HepG2 (cell line): ENCODE measurements around the gene DNAAF1. TPM values are rescaled to one million over a fixed set of nuclear protein-coding genes. Genes with fewer than 3 reads are reported as not detected.

Experiments
- ATAC-seq: fragments of 200-7000 bp; cut with Tn5 transposase; 3 replicates; pipeline ENCODE4 v1.9.1; 2020; ENCODE audit warnings: mild to moderate bottlenecking, moderate library complexity
- BruUV-seq: library from RNA; stranded (reverse); fragments of 400-500 nt; replicated peaks from 2 replicates; lab custom pipeline; 2021; lab: Mats Ljungman, UMichigan
- CTCF ChIA-PET: fragments of 300-600 bp; formaldehyde crosslinking; extraction: SDS; loops from one replicate; lab custom pipeline; 2021; ENCODE audit warnings: low total read pairs, inconsistent platforms, low intra/inter-chr PET ratio; lab: Yijun Ruan, JAX
- POLR2A ChIA-PET: fragments of 350-600 bp; sonication (Branson Sonifier 250); formaldehyde crosslinking; loops from one replicate; lab custom pipeline; 2020; ENCODE audit warnings: antibody characterized with exemption, inconsistent platforms; lab: Yijun Ruan, JAX
- DNase-seq: peaks from one replicate; pipeline ENCODE4 v3.0.0-alpha.2; 2015; ENCODE audit warnings: low spot score
- FAIRE-seq: peaks from 3 replicates; lab custom pipeline; 2011; peaks lifted over from hg19 to GRCh38; lab: Jason Lieb, UNC
- H2AFZ ChIP-seq: one replicate; pipeline ENCODE4 v1.6.1; 2011; ENCODE audit warnings: low read length, inconsistent platforms
- H3K27ac ChIP-seq: fragments of 300-600 bp; 3 replicates; pipeline ENCODE4 v1.8.0; 2011; ENCODE audit warnings: mixed run types, mild to moderate bottlenecking, mixed read lengths, low read length, inconsistent platforms; ENCODE audit not compliant: insufficient read depth; ENCODE audit errors: extremely low read length
- H3K27me3 ChIP-seq, 2 experiments: fragments of 200-600 bp in 1 of 2; 2 replicates in 1 of 2; 3 replicates in 1 of 2; pipeline versions ENCODE4 v1.6.0 to v1.8.0; 2011; ENCODE audit warnings: low read length in 2 of 2, mild to moderate bottlenecking in 2 of 2, moderate library complexity in 2 of 2, inconsistent platforms in 1 of 2; ENCODE audit not compliant: insufficient read depth in 2 of 2, control insufficient read depth in 1 of 2
- H3K36me3 ChIP-seq, 2 experiments: fragments of 200-600 bp in 1 of 2; replicated peaks in 1 of 2; 2 replicates in 1 of 2; 3 replicates in 1 of 2; pipeline versions ENCODE4 v1.5.1 to v1.8.0; 2011; ENCODE audit warnings: low read length in 2 of 2, inconsistent platforms in 1 of 2; ENCODE audit not compliant: insufficient read depth in 2 of 2, control insufficient read depth in 1 of 2
- H3K4me1 ChIP-seq: 2 replicates; pipeline ENCODE4 v1.5.1; 2012; ENCODE audit warnings: low read length, inconsistent platforms; ENCODE audit not compliant: insufficient read depth
- H3K4me2 ChIP-seq: 2 replicates; pipeline ENCODE4 v1.6.0; 2011; ENCODE audit warnings: low read depth, low read length, inconsistent platforms
- H3K4me3 ChIP-seq, 3 experiments: fragments of 200-600 bp in 1 of 3; sonication (generic), shearing (Covaris generic) in 1 of 3; replicated peaks in 1 of 3; 2 replicates each; pipeline ENCODE4 v1.5.1; 2011 to 2016; ENCODE audit warnings: low read length in 3 of 3, inconsistent platforms in 2 of 3, low read depth in 2 of 3, mild to moderate bottlenecking in 2 of 3, control low read depth in 1 of 3, mixed read lengths in 1 of 3; ENCODE audit not compliant: insufficient read depth in 1 of 3
- H3K79me2 ChIP-seq: one replicate; pipeline ENCODE4 v1.6.1; 2011; ENCODE audit warnings: low read length, inconsistent platforms; ENCODE audit not compliant: insufficient read depth
- H3K9ac ChIP-seq: 2 replicates; pipeline ENCODE4 v1.6.0; 2011; ENCODE audit warnings: mild to moderate bottlenecking, low read depth, low read length, inconsistent platforms; ENCODE audit not compliant: insufficient read depth
- H3K9me3 ChIP-seq: 2 replicates; pipeline ENCODE4 v1.5.1; 2012; ENCODE audit warnings: mild to moderate bottlenecking, low read length
- H4K20me1 ChIP-seq: 2 replicates; pipeline ENCODE4 v1.6.0; 2011; ENCODE audit warnings: inconsistent platforms, mild to moderate bottlenecking, low read length, moderate library complexity; ENCODE audit not compliant: insufficient read depth
- ARHGAP35 ChIP-seq: sonication (generic); formaldehyde crosslinking; IDR thresholded peaks from 2 replicates; pipeline ENCODE4 v1.9.0; 2022; ENCODE audit warnings: mild to moderate bottlenecking, inconsistent platforms, moderate library complexity, missing genetic modification reagents, borderline replicate concordance
- ATF5 ChIP-seq: sonication (generic); formaldehyde crosslinking; IDR thresholded peaks from 2 replicates; pipeline ENCODE4 v1.4.0; 2020; ENCODE audit warnings: mild to moderate bottlenecking, low read depth, missing genetic modification reagents
- CBX5 ChIP-seq: sonication (generic); formaldehyde crosslinking; IDR thresholded peaks from 2 replicates; pipeline ENCODE4 v1.4.0; 2020; ENCODE audit warnings: missing genetic modification reagents, borderline replicate concordance
- CENPBD1 ChIP-seq: sonication (generic); formaldehyde crosslinking; IDR thresholded peaks from 2 replicates; pipeline ENCODE4 v1.8.0; 2022; ENCODE audit warnings: missing genetic modification reagents, low read depth, mild to moderate bottlenecking, borderline replicate concordance
- E2F1 ChIP-seq: sonication (generic); formaldehyde crosslinking; IDR thresholded peaks from 2 replicates; pipeline ENCODE4 v1.5.0; 2020; ENCODE audit warnings: missing genetic modification reagents
- HNRNPH1 ChIP-seq: fragments of 200-400 bp; formaldehyde crosslinking; optimal IDR thresholded peaks from 2 replicates; pipeline ENCODE3; 2017; ENCODE audit warnings: mild to moderate bottlenecking, low read depth, low read length
- TCF12 ChIP-seq, 2 experiments: fragments of 450-650 bp in 1 of 2; sonication (generic) in 1 of 2; formaldehyde crosslinking in 1 of 2; IDR thresholded peaks; 2 replicates each; pipeline versions ENCODE4 v1.6.1 to v1.8.0; 2017 to 2022; ENCODE audit warnings: antibody characterized with exemption in 1 of 2, mild to moderate bottlenecking in 1 of 2, missing genetic modification reagents in 1 of 2, moderate library complexity in 1 of 2
- TEAD3 ChIP-seq: optimal IDR thresholded peaks from 2 replicates; pipeline ENCODE3; 2016; ENCODE audit warnings: borderline replicate concordance
- TGIF2 ChIP-seq: IDR thresholded peaks from 2 replicates; pipeline ENCODE4 v1.6.1; 2016; ENCODE audit warnings: control low read depth, missing compliant biosample characterization
- TOE1 ChIP-seq: sonication (generic); formaldehyde crosslinking; IDR thresholded peaks from 2 replicates; pipeline ENCODE4 v1.4.0; 2020; ENCODE audit warnings: mild to moderate bottlenecking, missing genetic modification reagents
- ZFP41 ChIP-seq: sonication (generic); formaldehyde crosslinking; IDR thresholded peaks from 2 replicates; pipeline ENCODE4 v1.4.0; 2020; ENCODE audit warnings: mild to moderate bottlenecking, missing genetic modification reagents, borderline replicate concordance
- ZMAT3 ChIP-seq: sonication (generic); formaldehyde crosslinking; conservative IDR thresholded peaks from 2 replicates; pipeline ENCODE4 v1.7.0; 2021; ENCODE audit warnings: missing genetic modification reagents
- ZNF317 ChIP-seq: sonication (generic); formaldehyde crosslinking; IDR thresholded peaks from 2 replicates; pipeline ENCODE4 v1.5.0; 2020; ENCODE audit warnings: mild to moderate bottlenecking, missing genetic modification reagents
- ZNF660 ChIP-seq: sonication (generic); formaldehyde crosslinking; IDR thresholded peaks from 2 replicates; pipeline ENCODE4 v1.5.1; 2020; ENCODE audit warnings: mild to moderate bottlenecking, low read depth, missing genetic modification reagents, borderline replicate concordance
- ZNF709 ChIP-seq: sonication (generic); formaldehyde crosslinking; IDR thresholded peaks from 2 replicates; pipeline ENCODE4 v1.5.0; 2020; ENCODE audit warnings: mild to moderate bottlenecking, missing genetic modification reagents
- WGBS: methylation state at CpG from one replicate; pipeline ENCODE4 v1.1.6; 2017; ENCODE audit warnings: low lambda C conversion rate; 5-methylcytosine and 5-hydroxymethylcytosine counted together
- in situ Hi-C: cut with HindIII; loops from 2 replicates; pipeline ENCODE4 v1.10.0; 2017; ENCODE audit warnings: low pct_unique_long_range_greater_than_20kb; ENCODE audit not compliant: extremely low pct_ligation_motif_present
- intact Hi-C: fragments of 100-400 bp; cut with micrococcal nuclease; formaldehyde crosslinking; loops from one replicate; pipeline ENCODE4 v1.10.0; 2022; ENCODE audit not compliant: unreplicated experiment
- polyA plus RNA-seq, 8 experiments: library from polyadenylated mRNA; depleted of rRNA in 3 of 8; stranded (reverse) in 7 of 8; unstranded in 1 of 8; fragments of >200 nt; fragmentation: Illumina TruSeq in 4 of 8; extraction: Trizol in 4 of 8; gene quantifications; 2 replicates each; pipeline versions ENCODE4 v1.2.1 to v1.2.3, GENCODE V29; 2011 to 2016; ENCODE audit warnings: low read depth in 4 of 8, missing spikeins in 1 of 8, mixed read lengths in 1 of 8; ENCODE audit not compliant: insufficient read depth in 1 of 8
- total RNA-seq, 5 experiments: library from RNA; depleted of rRNA; stranded (reverse); fragments of >200 nt; fragmentation: Illumina TruSeq; extraction: Trizol; gene quantifications; 2 replicates each; pipeline ENCODE4 v1.2.3, GENCODE V29; 2016; ENCODE audit warnings: low read depth in 1 of 5
- TF ChIP-seq, protein P1 (sequence below): sonication (generic); formaldehyde crosslinking; IDR thresholded peaks from 2 replicates; pipeline ENCODE4 v1.8.1; 2023; ENCODE audit warnings: mild to moderate bottlenecking, moderate library complexity, missing genetic modification reagents
- TF ChIP-seq, protein P2 (sequence below): sonication (generic); formaldehyde crosslinking; IDR thresholded peaks from 2 replicates; pipeline ENCODE4 v1.4.0; 2020; ENCODE audit warnings: mild to moderate bottlenecking, missing genetic modification reagents

DNAAF1 gene
- total and polyA plus RNA-seq, 2 of the 13 experiments (the other 11 are each of a cell fraction or from before 2014, with no cell fraction given): 0.04 TPM; not detected in 1

DNA sequence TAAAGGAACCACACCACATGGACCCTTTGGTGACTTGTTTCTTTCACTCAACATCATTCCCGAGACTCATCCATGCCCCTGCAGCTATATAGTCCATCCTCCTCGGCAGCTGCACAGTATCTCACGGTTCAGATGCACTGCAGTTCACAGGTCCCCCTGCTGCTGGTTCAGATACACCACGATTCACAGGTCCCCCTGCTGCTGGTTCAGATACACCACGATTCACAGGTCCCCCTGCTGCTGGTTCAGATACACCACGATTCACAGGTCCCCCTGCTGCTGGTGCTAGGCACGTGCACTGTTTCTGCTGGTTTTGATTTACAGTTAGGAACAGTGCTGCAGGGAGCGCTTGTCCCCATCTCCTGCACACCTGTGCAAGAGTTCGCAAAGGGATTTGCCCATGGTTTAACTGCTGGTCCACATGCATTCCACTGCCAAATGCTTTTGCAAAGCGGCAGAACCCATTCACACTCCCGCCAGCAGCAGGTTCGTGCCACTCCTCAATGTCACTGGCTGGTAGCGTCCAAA, 3.9 kb upstream of the DNAAF1 start (continued):
- TF ChIP-seq, protein P1, sequence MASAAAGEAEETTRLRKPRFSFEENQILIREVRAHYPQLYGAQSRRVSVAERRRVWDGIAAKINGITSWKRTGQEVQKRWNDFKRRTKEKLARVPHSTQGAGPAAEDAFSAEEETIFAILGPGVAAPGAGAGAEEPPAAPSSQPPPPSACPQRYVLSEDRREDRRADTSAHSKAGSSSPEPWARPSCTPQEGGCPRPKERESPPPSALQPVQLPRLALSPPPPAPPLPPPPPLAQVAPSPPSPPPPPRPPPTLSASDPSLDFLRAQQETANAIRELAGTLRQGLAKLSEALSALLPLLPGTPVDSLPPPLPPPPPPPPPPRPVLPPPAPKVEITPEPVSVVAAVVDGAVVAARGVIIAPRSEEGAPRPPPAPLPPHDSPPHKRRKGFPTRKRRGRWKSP (CRISPR knock-in tag): no peak
- TF ChIP-seq CENPBD1 (CRISPR knock-in tag): no peak
- no peak for TF ChIP-seq E2F1

- intact Hi-C loops: loop anchor here (1.0 kb wide), 1 partner anchor 44 kb away; the partner anchor contains the start of gene TAF1C
- POLR2A ChIA-PET: interaction anchor here (1.0 to 8.6 kb wide), 2 partner anchors 25 to 26 kb away, joined by 7 to 142 read pairs; partner anchors contain the start of gene MBTPS1
- Histone ChIP-seq H3K4me2 (no peak overlapping the region; the same call in 1 of the 2 replicates), H3K4me3 (no peak overlapping the region), H2AFZ (no peak overlapping the region), H3K27ac (no peak overlapping the region), H3K9me3 (no peaks in the 10 kb centered on the region), H3K79me2 (peaks cover 43% of the 10 kb centered on the region), H4K20me1 (peaks cover 3% of the 10 kb centered on the region; the same call in 1 of the 2 replicates), H3K27me3 (peaks cover 2 to 10% of the 10 kb centered on the region in 2 experiments), H3K36me3 (no peaks in the 10 kb centered on the region), H3K4me1 (peaks cover 59% of the 10 kb centered on the region), H3K9ac (no peak overlapping the region)
- in situ Hi-C loops: no loop called here
- no TSS peak for BruUV-seq
- FAIRE-seq (no peak), DNase-seq (no peak), ATAC-seq (no peak)
- CTCF ChIA-PET: interaction anchor here (3.4 kb wide), 1 partner anchor 58 kb away, joined by 29 read pairs; no protein-coding TSS in a partner anchor
- 87% methylated on average over 1 of the region's 1 CpG for WGBS
- TF ChIP-seq TEAD3 (CRISPR knock-in tag) (no peak), HNRNPH1 (no peak), ATF5 (CRISPR knock-in tag) (no peak), ZFP41 (CRISPR knock-in tag) (no peak), CBX5 (CRISPR knock-in tag) (no peak), ZMAT3 (CRISPR knock-in tag) (no peak), TCF12 (IDR thresholded peaks at IDR 0.05) (no peak), TCF12 (CRISPR knock-in tag; IDR thresholded peaks at IDR 0.05) (no peak), TOE1 (CRISPR knock-in tag) (no peak), TGIF2 (CRISPR knock-in tag) (no peak), ZNF660 (CRISPR knock-in tag) (no peak), ZNF317 (CRISPR knock-in tag) (no peak), ARHGAP35 (CRISPR knock-in tag) (no peak), ZNF709 (CRISPR knock-in tag) (no peak)
- TF ChIP-seq, protein P2, sequence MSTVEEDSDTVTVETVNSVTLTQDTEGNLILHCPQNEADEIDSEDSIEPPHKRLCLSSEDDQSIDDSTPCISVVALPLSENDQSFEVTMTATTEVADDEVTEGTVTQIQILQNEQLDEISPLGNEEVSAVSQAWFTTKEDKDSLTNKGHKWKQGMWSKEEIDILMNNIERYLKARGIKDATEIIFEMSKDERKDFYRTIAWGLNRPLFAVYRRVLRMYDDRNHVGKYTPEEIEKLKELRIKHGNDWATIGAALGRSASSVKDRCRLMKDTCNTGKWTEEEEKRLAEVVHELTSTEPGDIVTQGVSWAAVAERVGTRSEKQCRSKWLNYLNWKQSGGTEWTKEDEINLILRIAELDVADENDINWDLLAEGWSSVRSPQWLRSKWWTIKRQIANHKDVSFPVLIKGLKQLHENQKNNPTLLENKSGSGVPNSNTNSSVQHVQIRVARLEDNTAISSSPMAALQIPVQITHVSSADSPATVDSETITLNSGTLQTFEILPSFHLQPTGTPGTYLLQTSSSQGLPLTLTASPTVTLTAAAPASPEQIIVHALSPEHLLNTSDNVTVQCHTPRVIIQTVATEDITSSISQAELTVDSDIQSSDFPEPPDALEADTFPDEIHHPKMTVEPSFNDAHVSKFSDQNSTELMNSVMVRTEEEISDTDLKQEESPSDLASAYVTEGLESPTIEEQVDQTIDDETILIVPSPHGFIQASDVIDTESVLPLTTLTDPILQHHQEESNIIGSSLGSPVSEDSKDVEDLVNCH (CRISPR knock-in tag): no peak
Measured at GRCh38 chr16:84143081-84143480, 2.0 kb upstream of the DNAAF1 start.
